ENCODE measurements around the gene TSPAN18. TPM values are rescaled to one million over a fixed set of nuclear protein-coding genes. Genes with fewer than 3 reads are reported as not detected.

TSPAN18 gene
- polyA plus RNA-seq, 1 donor from 2014 or later: 2.1 TPM

GRCh38 chr11:44875037-44875436 lies 148.3 kb downstream of the TSPAN18 start:
- H3K27ac Mint-ChIP-seq: no peak overlapping the region
- no peaks in the 10 kb centered on the region for H3K36me3 Mint-ChIP-seq
- H3K9me3 Mint-ChIP-seq: no peaks in the 10 kb centered on the region
- no peak overlapping the region for H3K4me3 Mint-ChIP-seq
- H3K4me1 Mint-ChIP-seq: peaks cover 0 to 2% (median 0%) of the 10 kb centered on the region in 3 donors
- no peaks in the 10 kb centered on the region for H3K27me3 Mint-ChIP-seq

GRCh38 chr11:44876194-44876723 lies 149.5 kb downstream of the TSPAN18 start:
- no peaks in the 10 kb centered on the region for H3K9me3 Mint-ChIP-seq
- no peaks in the 10 kb centered on the region for H3K27me3 Mint-ChIP-seq
- H3K4me3 Mint-ChIP-seq: no peak overlapping the region
- no peaks in the 10 kb centered on the region for H3K36me3 Mint-ChIP-seq
- no peak overlapping the region for H3K27ac Mint-ChIP-seq
- H3K4me1 Mint-ChIP-seq: peaks cover 0 to 2% (median 0%) of the 10 kb centered on the region in 3 donors

GRCh38 chr11:44876906-44877305 lies 150.1 kb downstream of the TSPAN18 start:
- Mint-ChIP-seq H3K4me3 (no peak overlapping the region), H3K36me3 (no peaks in the 10 kb centered on the region), H3K27me3 (no peaks in the 10 kb centered on the region), H3K4me1 (no peaks in the 10 kb centered on the region), H3K9me3 (no peaks in the 10 kb centered on the region), H3K27ac (no peak overlapping the region)

GRCh38 chr11:44877571-44878497 lies 151.1 kb downstream of the TSPAN18 start:
- Mint-ChIP-seq H3K36me3 (no peaks in the 10 kb centered on the region), H3K27me3 (no peaks in the 10 kb centered on the region), H3K4me3 (no peak overlapping the region), H3K27ac (no peak overlapping the region), H3K9me3 (no peaks in the 10 kb centered on the region), H3K4me1 (no peaks in the 10 kb centered on the region)

- Mint-ChIP-seq H3K27me3 (no peaks in the 10 kb centered on the region), H3K9me3 (no peaks in the 10 kb centered on the region), H3K4me1 (no peaks in the 10 kb centered on the region), H3K27ac (no peak overlapping the region), H3K36me3 (no peaks in the 10 kb centered on the region), H3K4me3 (no peak overlapping the region)
These were observed 151.9 kb downstream of the TSPAN18 start for GRCh38 chr11:44878711-44879110.

GRCh38 chr11:44879432-44879831 lies 152.7 kb downstream of the TSPAN18 start:
- H3K27me3 Mint-ChIP-seq: peaks cover 1% of the 10 kb centered on the region
- H3K4me1 Mint-ChIP-seq: no peaks in the 10 kb centered on the region
- H3K27ac Mint-ChIP-seq: no peak overlapping the region
- no peak overlapping the region for H3K4me3 Mint-ChIP-seq
- H3K9me3 Mint-ChIP-seq: no peaks in the 10 kb centered on the region
- H3K36me3 Mint-ChIP-seq: no peaks in the 10 kb centered on the region

GRCh38 chr11:44880511-44880910 lies 153.7 kb downstream of the TSPAN18 start:
- Mint-ChIP-seq H3K27me3 (peaks cover 2% of the 10 kb centered on the region), H3K27ac (no peak overlapping the region), H3K4me3 (no peak overlapping the region), H3K36me3 (no peaks in the 10 kb centered on the region), H3K4me1 (no peaks in the 10 kb centered on the region), H3K9me3 (no peaks in the 10 kb centered on the region)

- Mint-ChIP-seq H3K9me3 (no peaks in the 10 kb centered on the region), H3K36me3 (no peaks in the 10 kb centered on the region), H3K4me3 (no peak overlapping the region), H3K4me1 (no peaks in the 10 kb centered on the region), H3K27me3 (peaks cover 2% of the 10 kb centered on the region), H3K27ac (no peak overlapping the region)
These were observed 154.2 kb downstream of the TSPAN18 start for GRCh38 chr11:44880953-44881352.

GRCh38 chr11:44883277-44883676 lies 156.5 kb downstream of the TSPAN18 start:
- Mint-ChIP-seq H3K27ac (no peak overlapping the region), H3K27me3 (peaks cover 2% of the 10 kb centered on the region)

GRCh38 chr11:44884056-44884455 lies 157.3 kb downstream of the TSPAN18 start:
- Mint-ChIP-seq H3K4me3 (no peak overlapping the region), H3K4me1 (peaks cover 0 to 3% (median 0%) of the 10 kb centered on the region in 3 donors), H3K9me3 (no peaks in the 10 kb centered on the region), H3K27ac (no peak overlapping the region), H3K27me3 (peaks cover 2% of the 10 kb centered on the region), H3K36me3 (no peaks in the 10 kb centered on the region)

More at GRCh38 chr11:44883277-44883676, 156.5 kb downstream of the TSPAN18 start:
- no peaks in the 10 kb centered on the region for H3K9me3 Mint-ChIP-seq
- peaks cover 0 to 3% (median 0%) of the 10 kb centered on the region in 3 donors for H3K4me1 Mint-ChIP-seq
- H3K4me3 Mint-ChIP-seq: no peak overlapping the region
- no peaks in the 10 kb centered on the region for H3K36me3 Mint-ChIP-seq

GRCh38 chr11:44885065-44885810 lies 158.5 kb downstream of the TSPAN18 start:
- H3K36me3 Mint-ChIP-seq: no peaks in the 10 kb centered on the region
- H3K27me3 Mint-ChIP-seq: peaks cover 2% of the 10 kb centered on the region
- peaks cover 0 to 3% (median 0%) of the 10 kb centered on the region in 3 donors for H3K4me1 Mint-ChIP-seq
- H3K4me3 Mint-ChIP-seq: no peak overlapping the region
- H3K27ac Mint-ChIP-seq: no peak overlapping the region
- H3K9me3 Mint-ChIP-seq: no peaks in the 10 kb centered on the region

GRCh38 chr11:44885919-44886789 lies 159.4 kb downstream of the TSPAN18 start:
- Mint-ChIP-seq H3K27ac (peak overlapping the region in 1 of 3 donors; percentile 1), H3K36me3 (no peaks in the 10 kb centered on the region), H3K4me1 (peaks cover 0 to 3% (median 0%) of the 10 kb centered on the region in 3 donors), H3K9me3 (no peaks in the 10 kb centered on the region), H3K4me3 (no peak overlapping the region), H3K27me3 (peaks cover 2% of the 10 kb centered on the region)

- H3K27ac Mint-ChIP-seq: no peak overlapping the region
- H3K9me3 Mint-ChIP-seq: no peaks in the 10 kb centered on the region
- no peaks in the 10 kb centered on the region for H3K36me3 Mint-ChIP-seq
- H3K27me3 Mint-ChIP-seq: peaks cover 2% of the 10 kb centered on the region
- no peak overlapping the region for H3K4me3 Mint-ChIP-seq
- H3K4me1 Mint-ChIP-seq: peaks cover 0 to 3% (median 0%) of the 10 kb centered on the region in 3 donors
These were observed 160.0 kb downstream of the TSPAN18 start for GRCh38 chr11:44886790-44887140.

- H3K27me3 Mint-ChIP-seq: peaks cover 2% of the 10 kb centered on the region
- no peaks in the 10 kb centered on the region for H3K9me3 Mint-ChIP-seq
- peak overlapping the region in 1 of 3 donors; percentile 43 for H3K27ac Mint-ChIP-seq
- H3K4me3 Mint-ChIP-seq: no peak overlapping the region
- H3K4me1 Mint-ChIP-seq: peaks cover 0 to 3% (median 0%) of the 10 kb centered on the region in 3 donors
- H3K36me3 Mint-ChIP-seq: no peaks in the 10 kb centered on the region
These were observed 160.9 kb downstream of the TSPAN18 start for GRCh38 chr11:44887636-44888035.
